ENCODE data around the gene KCTD15.

DNA sequence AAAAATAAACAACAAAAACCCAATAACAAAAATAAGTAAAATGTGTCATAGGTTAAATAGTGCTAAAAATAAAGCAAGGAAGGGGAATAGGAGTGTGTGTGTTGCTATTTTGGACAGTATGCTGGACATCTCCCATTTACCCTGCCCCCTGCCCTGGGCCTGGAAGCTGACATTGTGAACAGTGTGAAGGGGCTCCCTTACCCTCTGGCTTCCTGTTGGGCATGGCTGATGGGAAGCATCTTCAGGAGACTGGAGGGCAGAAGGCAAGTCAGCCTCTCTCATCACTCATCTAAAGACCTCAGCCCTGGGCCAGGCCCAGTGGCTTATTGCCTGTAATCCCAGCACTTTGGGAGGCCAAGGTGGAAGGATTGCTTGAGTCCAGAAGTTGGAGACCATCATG lies 26.7 kb downstream of the KCTD15 start:
- TF ChIP-seq, protein P1, sequence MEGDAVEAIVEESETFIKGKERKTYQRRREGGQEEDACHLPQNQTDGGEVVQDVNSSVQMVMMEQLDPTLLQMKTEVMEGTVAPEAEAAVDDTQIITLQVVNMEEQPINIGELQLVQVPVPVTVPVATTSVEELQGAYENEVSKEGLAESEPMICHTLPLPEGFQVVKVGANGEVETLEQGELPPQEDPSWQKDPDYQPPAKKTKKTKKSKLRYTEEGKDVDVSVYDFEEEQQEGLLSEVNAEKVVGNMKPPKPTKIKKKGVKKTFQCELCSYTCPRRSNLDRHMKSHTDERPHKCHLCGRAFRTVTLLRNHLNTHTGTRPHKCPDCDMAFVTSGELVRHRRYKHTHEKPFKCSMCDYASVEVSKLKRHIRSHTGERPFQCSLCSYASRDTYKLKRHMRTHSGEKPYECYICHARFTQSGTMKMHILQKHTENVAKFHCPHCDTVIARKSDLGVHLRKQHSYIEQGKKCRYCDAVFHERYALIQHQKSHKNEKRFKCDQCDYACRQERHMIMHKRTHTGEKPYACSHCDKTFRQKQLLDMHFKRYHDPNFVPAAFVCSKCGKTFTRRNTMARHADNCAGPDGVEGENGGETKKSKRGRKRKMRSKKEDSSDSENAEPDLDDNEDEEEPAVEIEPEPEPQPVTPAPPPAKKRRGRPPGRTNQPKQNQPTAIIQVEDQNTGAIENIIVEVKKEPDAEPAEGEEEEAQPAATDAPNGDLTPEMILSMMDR (IDR thresholded peaks at IDR 0.05), result no peak
- TF ChIP-seq POLR2A (IDR thresholded peaks at IDR 0.05), result no peak
